Stromal cell of bone marrow (primary cell): ENCODE measurements around the gene HYOU1.
"Not testable (repeated sequence)": the region's sequence is repeated elsewhere in the genome, so short reads cannot be mapped to it uniquely, and the experiment has no call there.

Source experiments
- DNase-seq: peaks from one replicate; pipeline ENCODE4 v3.0.0-alpha.2; 2012; ENCODE audit warnings: low read depth

Gene HYOU1

GRCh38 chr11:119084663-119085436 lies 27.8 kb upstream of the HYOU1 start, which contains the start of gene HMBS:
Gene HMBS, plus strand, starts transcription at chr11:119084881. Its CDS starts 153 bp downstream, at chr11:119085034.
- peak; percentile 92 for DNase-seq

GRCh38 chr11:119081682-119082260 lies 24.8 kb upstream of the HYOU1 start:
- DNase-seq, result no peak

GRCh38 chr11:119078675-119079420 lies 21.8 kb upstream of the HYOU1 start:
- no peak for DNase-seq

- no peak for DNase-seq
These were observed 20.8 kb upstream of the HYOU1 start for GRCh38 chr11:119077839-119078238.

- DNase-seq, result peak; percentile 92
These were observed 10.6 kb upstream of the HYOU1 start, which contains the start of gene VPS11 for GRCh38 chr11:119067371-119068222. Gene VPS11, plus strand, starts transcription at chr11:119067818. Its CDS starts 6 bp downstream, at chr11:119067824.

GRCh38 chr11:119065369-119065768 lies 8.4 kb upstream of the HYOU1 start:
- DNase-seq, result no peak

- DNase-seq, result no peak
These were observed 5.8 kb upstream of the HYOU1 start for GRCh38 chr11:119062779-119063178.

GRCh38 chr11:119061256-119061655 lies 4.3 kb upstream of the HYOU1 start:
- no peak for DNase-seq

- not testable (repeated sequence) for DNase-seq
These were observed 2.1 kb upstream of the HYOU1 start for GRCh38 chr11:119059128-119059527.

GRCh38 chr11:119056421-119056999 lies 495 bp downstream of the HYOU1 start:
- DNase-seq, result no peak

GRCh38 chr11:119055901-119056300 lies 1.1 kb downstream of the HYOU1 start:
- DNase-seq, result no peak

- no peak for DNase-seq
These were observed 2.6 kb downstream of the HYOU1 start for GRCh38 chr11:119054418-119054817.

GRCh38 chr11:119052163-119052814 lies 4.7 kb downstream of the HYOU1 start:
- no peak for DNase-seq

- DNase-seq, result no peak
These were observed 5.4 kb downstream of the HYOU1 start for GRCh38 chr11:119051440-119052162.

- DNase-seq, result no peak
These were observed 7.9 kb downstream of the HYOU1 start for GRCh38 chr11:119049081-119049480.

GRCh38 chr11:119048644-119049043 lies 8.4 kb downstream of the HYOU1 start:
- no peak for DNase-seq

GRCh38 chr11:119047205-119047604 lies 9.8 kb downstream of the HYOU1 start:
- no peak for DNase-seq

- no peak for DNase-seq
These were observed 10.5 kb downstream of the HYOU1 start for GRCh38 chr11:119046489-119046888.

GRCh38 chr11:119044708-119045107 lies 12.3 kb downstream of the HYOU1 start:
- DNase-seq, result no peak

- DNase-seq, result no peak
These were observed 14.1 kb downstream of the HYOU1 start for GRCh38 chr11:119042927-119043326.
